Muscle layer of colon (tissue), 2 donors: ENCODE results near the gene FDCSP.
"Not testable (repeated sequence)": the region's sequence is repeated elsewhere in the genome, so short reads cannot be mapped to it uniquely, and the experiment has no call there.

ENCODE experiments used
- H3K27ac ChIP-seq: one replicate; pipeline ENCODE4 v1.7.0; 2013; ENCODE audit warnings: low read depth, mild to moderate bottlenecking, low read length, moderate library complexity
- H3K27me3 ChIP-seq, 2 donors: one replicate each; pipeline ENCODE4 v1.7.0; 2013; ENCODE audit warnings: low read length in 2 of 2, mild to moderate bottlenecking in 2 of 2; ENCODE audit not compliant: insufficient read depth in 2 of 2, control insufficient read depth in 1 of 2
- H3K36me3 ChIP-seq: one replicate; pipeline ENCODE4 v1.7.0; 2013; ENCODE audit warnings: mild to moderate bottlenecking, low read length; ENCODE audit not compliant: insufficient read depth
- H3K4me1 ChIP-seq: one replicate; pipeline ENCODE4 v1.7.0; 2013; ENCODE audit warnings: mild to moderate bottlenecking, low read length; ENCODE audit not compliant: insufficient read depth
- H3K4me3 ChIP-seq, 2 donors: one replicate each; pipeline ENCODE4 v1.7.0; 2013; ENCODE audit warnings: low read length in 2 of 2, low read depth in 1 of 2, mild to moderate bottlenecking in 1 of 2, moderate library complexity in 1 of 2
- H3K9ac ChIP-seq: one replicate; pipeline ENCODE4 v1.7.0; 2013; ENCODE audit warnings: low read length
- H3K9me3 ChIP-seq: one replicate; pipeline ENCODE4 v1.7.0; 2013; ENCODE audit warnings: mild to moderate bottlenecking, low read length
- donor health status: abdominal sarcoma.
- donor health status: Adenocarcinoma of cecum.

FDCSP gene

GRCh38 chr4:70192895-70193294 lies 33.0 kb upstream of the FDCSP start:
- Histone ChIP-seq H3K4me1 (no peaks in the 10 kb centered on the region), H3K4me3 (no peak overlapping the region), H3K9ac (no peak overlapping the region), H3K27ac (no peak overlapping the region), H3K27me3 (no peaks in the 10 kb centered on the region), H3K36me3 (no peaks in the 10 kb centered on the region), H3K9me3 (no peaks in the 10 kb centered on the region)

DNA sequence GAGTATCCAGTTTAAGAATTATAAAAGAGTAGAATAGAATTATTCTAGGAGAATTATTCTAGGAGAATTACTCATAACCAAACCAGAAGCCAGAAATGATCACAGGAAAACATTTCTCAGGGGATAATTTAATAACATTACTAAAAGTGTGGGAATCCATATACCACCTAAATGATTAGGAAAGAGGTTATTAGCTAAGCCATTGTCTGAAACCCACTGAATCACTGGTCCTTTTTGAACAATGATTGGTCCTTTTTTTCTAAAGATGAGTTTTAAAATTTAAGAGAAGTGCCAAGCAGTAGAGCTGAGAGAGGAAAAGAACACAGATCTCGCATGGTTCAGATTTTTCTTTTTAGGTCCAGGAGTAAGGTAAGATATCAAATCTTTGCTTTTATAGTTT lies 30.5 kb upstream of the FDCSP start, which contains the start of gene ODAM:
Gene ODAM (plus strand): TSS at position 301 of the 400 bp plus-strand sequence. CDS start 819 bp downstream, outside the sequence.
- Histone ChIP-seq H3K9me3 (no peaks in the 10 kb centered on the region), H3K4me1 (no peaks in the 10 kb centered on the region), H3K36me3 (no peaks in the 10 kb centered on the region), H3K27ac (no peak within 1 kb of the TSS), H3K9ac (no peak within 1 kb of the TSS), H3K27me3 (no peaks in the 10 kb centered on the region), H3K4me3 (no peak within 1 kb of the TSS)

GRCh38 chr4:70196857-70197256 lies 29.1 kb upstream of the FDCSP start:
- Histone ChIP-seq H3K4me1 (no peaks in the 10 kb centered on the region), H3K9ac (no peak overlapping the region), H3K27ac (no peak overlapping the region), H3K9me3 (no peaks in the 10 kb centered on the region), H3K27me3 (no peaks in the 10 kb centered on the region), H3K36me3 (no peaks in the 10 kb centered on the region), H3K4me3 (no peak overlapping the region)

- Histone ChIP-seq H3K9ac (no peak overlapping the region), H3K27ac (no peak overlapping the region), H3K9me3 (no peaks in the 10 kb centered on the region), H3K36me3 (no peaks in the 10 kb centered on the region), H3K4me3 (no peak overlapping the region), H3K4me1 (no peaks in the 10 kb centered on the region), H3K27me3 (no peaks in the 10 kb centered on the region)
Observed at GRCh38 chr4:70197842-70198241, 28.1 kb upstream of the FDCSP start.

DNA sequence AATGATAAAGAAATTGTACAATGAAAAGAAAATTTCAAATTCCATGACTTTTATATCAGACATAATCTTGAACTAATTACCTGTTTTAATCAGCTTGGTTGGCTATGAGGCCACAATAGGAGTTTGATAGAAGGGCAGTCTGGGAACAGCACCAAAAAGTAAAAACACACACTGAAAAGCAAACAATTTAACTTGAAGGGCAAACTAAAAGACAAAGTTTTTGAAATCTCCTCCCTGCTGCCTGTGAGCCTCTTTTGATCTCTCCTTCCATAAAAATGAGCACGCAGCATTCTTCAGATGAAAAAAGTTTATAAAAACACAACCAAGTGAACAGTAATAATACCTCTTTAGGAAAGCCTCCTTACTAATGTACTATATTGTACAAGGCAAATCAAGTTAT lies 22.3 kb upstream of the FDCSP start:
- no peak overlapping the region for H3K27ac ChIP-seq
- no peaks in the 10 kb centered on the region for H3K36me3 ChIP-seq
- H3K4me3 ChIP-seq, result no peak overlapping the region
- no peaks in the 10 kb centered on the region for H3K9me3 ChIP-seq
- H3K4me1 ChIP-seq, result no peaks in the 10 kb centered on the region
- H3K9ac ChIP-seq, result no peak overlapping the region
- H3K27me3 ChIP-seq, result no peaks in the 10 kb centered on the region

GRCh38 chr4:70212752-70213151 lies 13.2 kb upstream of the FDCSP start:
- not testable (repeated sequence) for H3K9ac ChIP-seq, H3K27ac ChIP-seq, H3K4me3 ChIP-seq, H3K27me3 ChIP-seq, H3K9me3 ChIP-seq, H3K4me1 ChIP-seq, H3K36me3 ChIP-seq

DNA sequence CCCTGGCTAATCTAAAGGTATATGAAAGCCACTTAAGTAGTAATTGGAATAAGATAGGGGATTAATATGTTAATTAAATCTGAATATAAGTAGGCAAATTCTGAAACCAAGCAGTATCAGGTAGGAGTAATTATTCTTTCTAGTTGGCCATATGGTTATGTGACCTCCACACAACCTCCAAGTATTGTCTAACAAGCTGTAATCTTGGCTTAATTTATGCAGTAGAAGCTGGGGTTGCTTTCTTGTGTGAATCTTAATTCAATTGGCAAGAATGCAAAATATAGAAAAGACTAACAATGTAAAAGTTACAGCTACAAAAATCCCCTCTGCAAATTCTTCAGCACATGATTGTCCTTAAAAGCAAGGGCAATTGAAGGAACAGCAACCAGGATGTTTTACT lies 9.8 kb upstream of the FDCSP start:
- not testable (repeated sequence) for H3K4me3 ChIP-seq, H3K27ac ChIP-seq, H3K4me1 ChIP-seq, H3K9ac ChIP-seq, H3K9me3 ChIP-seq, H3K36me3 ChIP-seq, H3K27me3 ChIP-seq

GRCh38 chr4:70216550-70216949 lies 9.4 kb upstream of the FDCSP start:
- H3K4me1 ChIP-seq, H3K36me3 ChIP-seq, H3K9ac ChIP-seq, H3K4me3 ChIP-seq, H3K27ac ChIP-seq, H3K9me3 ChIP-seq, H3K27me3 ChIP-seq: not testable (repeated sequence)

- H3K36me3 ChIP-seq, H3K9me3 ChIP-seq, H3K4me1 ChIP-seq, H3K27ac ChIP-seq, H3K4me3 ChIP-seq, H3K27me3 ChIP-seq, H3K9ac ChIP-seq: not testable (repeated sequence)
Observed at GRCh38 chr4:70221389-70221788, 4.5 kb upstream of the FDCSP start.

GRCh38 chr4:70221818-70222217 lies 4.1 kb upstream of the FDCSP start:
- H3K4me3 ChIP-seq, H3K9ac ChIP-seq, H3K36me3 ChIP-seq, H3K4me1 ChIP-seq, H3K27ac ChIP-seq, H3K27me3 ChIP-seq, H3K9me3 ChIP-seq: not testable (repeated sequence)

DNA sequence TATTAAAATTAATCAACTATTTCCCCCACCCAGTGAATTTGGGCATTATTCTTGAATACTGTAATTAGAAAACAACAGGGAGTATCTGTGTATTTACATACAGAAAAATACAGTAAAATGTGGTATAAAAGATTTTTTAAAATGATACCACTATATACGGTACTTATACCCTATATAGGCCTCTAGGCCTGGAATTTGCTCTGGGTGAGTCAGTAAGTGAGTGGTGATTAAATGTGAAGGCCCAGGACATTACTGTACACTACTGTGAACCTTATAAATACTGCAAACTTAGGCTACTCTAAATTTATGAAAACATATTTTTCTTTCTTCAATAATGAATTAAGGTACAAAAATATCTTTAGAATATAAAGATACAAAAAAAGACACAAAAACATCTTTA lies 10.2 kb downstream of the FDCSP start:
- no peaks in the 10 kb centered on the region for H3K27me3 ChIP-seq
- no peak overlapping the region for H3K9ac ChIP-seq
- H3K4me3 ChIP-seq, result no peak overlapping the region
- no peaks in the 10 kb centered on the region for H3K4me1 ChIP-seq
- no peak overlapping the region for H3K27ac ChIP-seq
- no peaks in the 10 kb centered on the region for H3K36me3 ChIP-seq
- H3K9me3 ChIP-seq, result no peaks in the 10 kb centered on the region

GRCh38 chr4:70239131-70239883 lies 13.4 kb downstream of the FDCSP start:
- Histone ChIP-seq H3K9ac (no peak overlapping the region), H3K9me3 (no peaks in the 10 kb centered on the region), H3K27me3 (no peaks in the 10 kb centered on the region), H3K36me3 (no peaks in the 10 kb centered on the region), H3K27ac (no peak overlapping the region), H3K4me3 (no peak overlapping the region), H3K4me1 (no peaks in the 10 kb centered on the region)
